Transverse colon (tissue), 4 donors: ENCODE measurements around the gene TMEM26.

ENCODE experiments used
- EP300 ChIP-seq: sonication (generic); formaldehyde crosslinking; IDR thresholded peaks from one replicate; pipeline ENCODE4 v1.6.1; 2017; ENCODE audit warnings: antibody characterized with exemption, low read depth
- POLR2A ChIP-seq: fragments of 450-650 bp; IDR thresholded peaks from one replicate; pipeline ENCODE4 v1.6.1; 2016; ENCODE audit warnings: antibody characterized with exemption, mild to moderate bottlenecking, moderate library complexity
- POLR2AphosphoS5 ChIP-seq, 3 donors: sonication (generic); formaldehyde crosslinking; IDR thresholded peaks; one replicate each; pipeline ENCODE4 v1.6.1; 2016; ENCODE audit warnings: antibody characterized with exemption in 3 of 3
- TF ChIP-seq, protein P1 (sequence below), 5 experiments: fragments of 200-600 bp in 3 of 5; fragments of 450-650 bp in 2 of 5; sonication (generic) in 3 of 5; IDR thresholded peaks; 1 replicate in 2 of 5; 2 replicates in 3 of 5; pipeline ENCODE4 v1.5.1; 2016 to 2017; ENCODE audit warnings: antibody characterized with exemption in 5 of 5, inconsistent platforms in 3 of 5, mild to moderate bottlenecking in 2 of 5, moderate library complexity in 1 of 5

DNA sequence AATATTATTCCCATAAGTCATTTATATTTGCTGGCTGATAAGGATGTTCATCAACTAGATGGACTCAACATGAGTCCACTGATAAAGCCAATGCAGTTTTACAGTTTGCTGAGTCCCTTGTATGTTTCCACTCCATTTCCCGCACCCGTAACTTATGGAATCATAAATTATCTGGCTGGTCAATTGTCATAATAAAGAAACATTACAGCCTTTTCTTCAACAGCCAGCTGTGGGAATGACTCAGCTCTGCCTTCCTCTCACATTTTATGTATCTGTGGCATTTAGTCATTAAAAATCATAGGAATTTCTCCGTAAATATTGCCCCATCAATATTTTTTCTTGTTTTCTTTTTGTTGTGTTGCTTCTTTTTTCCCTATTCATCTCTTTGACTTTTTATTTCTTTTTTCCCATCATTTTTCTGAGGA is 22.3 kb upstream of the TMEM26 start:
- no peak for TF ChIP-seq POLR2AphosphoS5 (IDR thresholded peaks at IDR 0.05)
- TF ChIP-seq, protein P1, sequence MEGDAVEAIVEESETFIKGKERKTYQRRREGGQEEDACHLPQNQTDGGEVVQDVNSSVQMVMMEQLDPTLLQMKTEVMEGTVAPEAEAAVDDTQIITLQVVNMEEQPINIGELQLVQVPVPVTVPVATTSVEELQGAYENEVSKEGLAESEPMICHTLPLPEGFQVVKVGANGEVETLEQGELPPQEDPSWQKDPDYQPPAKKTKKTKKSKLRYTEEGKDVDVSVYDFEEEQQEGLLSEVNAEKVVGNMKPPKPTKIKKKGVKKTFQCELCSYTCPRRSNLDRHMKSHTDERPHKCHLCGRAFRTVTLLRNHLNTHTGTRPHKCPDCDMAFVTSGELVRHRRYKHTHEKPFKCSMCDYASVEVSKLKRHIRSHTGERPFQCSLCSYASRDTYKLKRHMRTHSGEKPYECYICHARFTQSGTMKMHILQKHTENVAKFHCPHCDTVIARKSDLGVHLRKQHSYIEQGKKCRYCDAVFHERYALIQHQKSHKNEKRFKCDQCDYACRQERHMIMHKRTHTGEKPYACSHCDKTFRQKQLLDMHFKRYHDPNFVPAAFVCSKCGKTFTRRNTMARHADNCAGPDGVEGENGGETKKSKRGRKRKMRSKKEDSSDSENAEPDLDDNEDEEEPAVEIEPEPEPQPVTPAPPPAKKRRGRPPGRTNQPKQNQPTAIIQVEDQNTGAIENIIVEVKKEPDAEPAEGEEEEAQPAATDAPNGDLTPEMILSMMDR (IDR thresholded peaks at IDR 0.05), result no peak
- TF ChIP-seq EP300, result no peak
- TF ChIP-seq POLR2A, result no peak
